Mesendoderm (in vitro differentiated cells): ENCODE data around the gene C12orf57.

Experiments
- DNase-seq: peaks from one replicate; pipeline ENCODE4 v3.0.0; 2013
- H2AK5ac ChIP-seq: 2 replicates; pipeline ENCODE4 v1.6.1; 2013; ENCODE audit warnings: low read length, inconsistent platforms
- H2BK120ac ChIP-seq: 2 replicates; pipeline ENCODE4 v1.6.1; 2013; ENCODE audit warnings: low read depth, mild to moderate bottlenecking, low read length, moderate library complexity, mixed read lengths
- H2BK15ac ChIP-seq: replicated peaks from 2 replicates; pipeline ENCODE4 v1.6.1; 2013; ENCODE audit warnings: low read depth, mild to moderate bottlenecking, moderate library complexity
- H2BK5ac ChIP-seq: 2 replicates; pipeline ENCODE4 v1.6.1; 2013; ENCODE audit warnings: low read length, inconsistent platforms
- H3K18ac ChIP-seq: 2 replicates; pipeline ENCODE4 v1.6.1; 2013; ENCODE audit warnings: mild to moderate bottlenecking, low read length, mixed read lengths
- H3K23ac ChIP-seq: one replicate; pipeline ENCODE4 v1.6.1; 2013; ENCODE audit warnings: low read length
- H3K27ac ChIP-seq: 2 replicates; pipeline ENCODE4 v1.5.1; 2013; ENCODE audit warnings: low read depth, mild to moderate bottlenecking, inconsistent platforms, low read length, moderate library complexity
- H3K27me3 ChIP-seq: 2 replicates; pipeline ENCODE4 v1.6.1; 2013; ENCODE audit warnings: low read length, control low read depth, mild to moderate bottlenecking, inconsistent platforms; ENCODE audit not compliant: insufficient read depth, poor library complexity
- H3K36me3 ChIP-seq: 2 replicates; pipeline ENCODE4 v1.6.1; 2013; ENCODE audit warnings: low read length, inconsistent platforms; ENCODE audit not compliant: control insufficient read depth, insufficient read depth
- H3K4ac ChIP-seq: one replicate; pipeline ENCODE4 v1.6.1; 2013; ENCODE audit warnings: low read depth, mild to moderate bottlenecking, low read length, moderate library complexity
- H3K4me1 ChIP-seq: 2 replicates; pipeline ENCODE4 v1.6.1; 2013; ENCODE audit warnings: low read depth, low read length, inconsistent platforms; ENCODE audit not compliant: control insufficient read depth
- H3K4me2 ChIP-seq: 2 replicates; pipeline ENCODE4 v1.6.1; 2013; ENCODE audit warnings: low read length
- H3K4me3 ChIP-seq: 2 replicates; pipeline ENCODE4 v1.5.1; 2013; ENCODE audit warnings: mild to moderate bottlenecking, low read length
- H3K56ac ChIP-seq: one replicate; pipeline ENCODE4 v1.6.1; 2013; ENCODE audit warnings: low read length
- H3K79me1 ChIP-seq: 2 replicates; pipeline ENCODE4 v1.6.1; 2013; ENCODE audit warnings: low read length, inconsistent platforms
- H3K79me2 ChIP-seq: 2 replicates; pipeline ENCODE4 v1.6.1; 2013; ENCODE audit warnings: mild to moderate bottlenecking, low read length; ENCODE audit not compliant: control insufficient read depth, insufficient read depth
- H3K9ac ChIP-seq: 2 replicates; pipeline ENCODE4 v1.6.1; 2013; ENCODE audit warnings: low read length, inconsistent platforms
- H4K5ac ChIP-seq: one replicate; pipeline ENCODE4 v1.6.1; 2013; ENCODE audit warnings: low read length
- H4K8ac ChIP-seq: one replicate; pipeline ENCODE4 v1.6.1; 2013; ENCODE audit warnings: low read depth, mild to moderate bottlenecking, control low read depth, low read length, moderate library complexity
- WGBS: extraction: QIAGEN DNeasy Blood & Tissue Kit; methylation state at CpG from one replicate; pipeline ENCODE4 v1.1.7; 2013; ENCODE audit warnings: low lambda C conversion rate, missing lambda C conversion rate; ENCODE audit not compliant: insufficient coverage; ENCODE audit errors: extremely low coverage; 5-methylcytosine and 5-hydroxymethylcytosine counted together

C12orf57 gene

DNA sequence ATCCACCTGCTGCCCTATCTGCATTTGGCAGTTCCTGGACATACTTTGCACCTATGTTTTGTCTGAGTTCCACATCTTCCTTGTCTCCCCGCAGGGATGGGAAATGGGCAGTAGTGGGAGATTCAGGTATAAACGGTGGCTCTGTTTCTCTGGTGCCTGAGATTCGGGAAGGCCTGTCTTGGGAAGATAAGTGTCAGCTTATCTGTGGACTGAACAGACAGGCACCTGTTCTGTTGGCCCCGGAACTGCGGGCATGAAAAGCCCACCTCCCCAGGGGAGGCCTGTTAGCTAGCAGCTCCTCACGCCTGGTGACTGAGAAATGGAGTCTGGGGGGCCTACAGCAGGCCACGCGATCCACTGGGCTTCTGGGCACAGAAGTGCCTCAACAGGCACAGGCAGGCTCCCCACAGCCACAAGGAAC, 20.8 kb downstream of the C12orf57 start:
- Histone ChIP-seq H3K56ac (peak overlapping the region; percentile 97), H3K4me1 (peaks cover 12% of the 10 kb centered on the region), H3K9ac (peak overlapping the region; percentile 97), H3K18ac (no peak overlapping the region), H2AK5ac (peak overlapping the region; percentile 69), H4K8ac (no peak overlapping the region), H2BK5ac (no peak overlapping the region), H3K79me2 (peaks cover 32% of the 10 kb centered on the region), H3K23ac (no peak overlapping the region), H3K36me3 (peaks cover 16% of the 10 kb centered on the region), H3K79me1 (peaks cover 18% of the 10 kb centered on the region), H2BK120ac (no peak overlapping the region), H3K27me3 (no peaks in the 10 kb centered on the region), H3K4me2 (peak overlapping the region; percentile 57), H3K4ac (no peak overlapping the region), H2BK15ac (no peak overlapping the region), H3K4me3 (no peak overlapping the region), H4K5ac (peak overlapping the region; percentile 1), H3K27ac (peak overlapping the region; percentile 45)
- DNase-seq: no peak
- no CpG with 5 or more reads among the region's 8 CpGs for WGBS

DNA sequence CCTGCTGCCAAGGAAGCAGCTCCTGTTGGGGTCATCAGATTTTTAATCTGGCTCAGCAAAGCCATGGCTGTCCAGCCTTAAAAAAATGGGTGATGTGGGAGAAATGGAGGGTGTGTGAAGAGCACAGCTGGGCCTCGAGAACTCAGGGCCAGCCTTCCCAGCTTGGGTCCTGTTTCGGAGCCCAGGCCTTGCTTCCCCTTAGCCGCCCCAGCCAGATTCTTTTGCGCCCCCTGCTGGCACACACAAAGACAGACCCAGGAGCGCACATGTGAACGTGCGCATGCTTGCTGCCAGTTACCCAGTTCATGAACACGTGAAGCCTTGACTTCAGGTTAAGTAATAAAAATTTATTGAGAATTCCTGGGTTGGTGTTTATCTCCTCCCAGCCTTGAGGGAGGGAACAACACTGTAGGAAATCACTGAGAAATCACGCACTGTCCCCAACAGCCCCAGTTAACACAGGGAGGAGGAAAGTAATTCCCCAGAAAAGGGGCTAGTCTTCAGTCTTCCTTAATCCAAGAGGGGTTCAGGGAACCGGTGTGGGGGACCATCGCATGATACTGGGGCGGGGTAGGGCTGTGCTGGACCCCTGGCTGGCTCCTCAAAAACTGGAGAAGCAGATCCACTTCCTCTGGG, 21.3 kb downstream of the C12orf57 start:
- Histone ChIP-seq H3K79me2 (peaks cover 37% of the 10 kb centered on the region), H2AK5ac (peak overlapping the region; percentile 40), H3K23ac (no peak overlapping the region), H3K4me3 (no peak overlapping the region), H3K56ac (peak overlapping the region; percentile 97), H3K18ac (no peak overlapping the region), H2BK120ac (no peak overlapping the region), H3K4me1 (peaks cover 12% of the 10 kb centered on the region), H2BK15ac (no peak overlapping the region), H3K27ac (peak overlapping the region; percentile 45), H3K9ac (peak overlapping the region; percentile 97), H3K27me3 (no peaks in the 10 kb centered on the region), H3K4ac (no peak overlapping the region), H4K5ac (peak overlapping the region; percentile 73), H3K79me1 (peaks cover 18% of the 10 kb centered on the region), H3K4me2 (peak overlapping the region; percentile 57), H4K8ac (no peak overlapping the region), H2BK5ac (no peak overlapping the region), H3K36me3 (peaks cover 16% of the 10 kb centered on the region)
- peak; percentile 94 for DNase-seq
- WGBS: no CpG with 5 or more reads among the region's 12 CpGs

DNA sequence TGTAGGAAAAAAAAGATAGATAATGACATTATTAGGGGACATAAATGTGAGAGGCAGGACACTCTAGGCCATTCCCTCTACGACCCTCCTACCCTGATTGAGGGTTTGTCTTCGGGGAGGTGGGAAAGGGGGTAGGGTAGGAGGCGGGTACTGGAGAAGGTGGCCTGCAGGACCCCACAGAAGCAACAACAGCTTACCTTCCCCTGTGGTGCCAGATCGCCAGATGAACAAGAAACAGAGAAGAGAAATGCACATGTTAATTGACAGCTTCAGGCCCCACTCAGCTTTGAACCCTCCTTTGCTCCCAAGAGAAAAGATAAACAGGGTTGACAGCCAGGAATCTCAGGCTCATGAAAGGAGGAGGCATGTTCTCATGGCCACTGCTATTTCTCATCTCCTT, 21.9 kb downstream of the C12orf57 start:
- H2BK5ac ChIP-seq: no peak overlapping the region
- no CpG with 5 or more reads among the region's 4 CpGs for WGBS
- H3K23ac ChIP-seq: no peak overlapping the region
- no peak for DNase-seq
- no peak overlapping the region for H3K18ac ChIP-seq
- no peak overlapping the region for H3K56ac ChIP-seq
- H3K4ac ChIP-seq: no peak overlapping the region
- H4K5ac ChIP-seq: no peak overlapping the region
- H3K79me1 ChIP-seq: peaks cover 18% of the 10 kb centered on the region
- H3K27ac ChIP-seq: no peak overlapping the region
- H3K79me2 ChIP-seq: peaks cover 38% of the 10 kb centered on the region
- H3K4me3 ChIP-seq: no peak overlapping the region
- no peak overlapping the region for H4K8ac ChIP-seq
- no peak overlapping the region for H2AK5ac ChIP-seq
- H3K4me2 ChIP-seq: no peak overlapping the region
- no peaks in the 10 kb centered on the region for H3K27me3 ChIP-seq
- peaks cover 12% of the 10 kb centered on the region for H3K4me1 ChIP-seq
- H3K36me3 ChIP-seq: peaks cover 16% of the 10 kb centered on the region
- H2BK120ac ChIP-seq: no peak overlapping the region
- no peak overlapping the region for H2BK15ac ChIP-seq
- peak overlapping the region; percentile 50 for H3K9ac ChIP-seq

DNA sequence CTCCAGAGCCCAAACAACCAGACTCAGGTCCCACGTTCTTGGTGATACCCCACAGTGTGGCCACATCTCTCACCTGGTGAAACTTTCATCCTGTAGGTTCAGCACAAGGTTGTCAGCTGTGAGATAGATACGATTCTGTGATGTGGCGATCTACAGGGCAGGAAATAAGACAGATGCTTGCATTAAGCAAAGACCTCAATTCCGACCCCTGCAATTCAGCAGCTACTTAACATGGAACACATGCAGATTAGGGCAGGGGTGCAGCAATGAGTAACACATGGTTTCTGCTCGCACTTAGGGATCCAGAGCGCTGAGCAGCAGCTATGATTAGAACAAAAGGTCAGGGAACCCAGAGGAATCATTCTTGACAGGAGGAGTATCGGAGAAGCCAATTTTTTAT, 22.5 kb downstream of the C12orf57 start:
- no peak overlapping the region for H3K18ac ChIP-seq
- H3K27ac ChIP-seq: no peak overlapping the region
- peaks cover 16% of the 10 kb centered on the region for H3K36me3 ChIP-seq
- no peak overlapping the region for H4K5ac ChIP-seq
- no peak overlapping the region for H4K8ac ChIP-seq
- H3K4me3 ChIP-seq: no peak overlapping the region
- peaks cover 10% of the 10 kb centered on the region for H3K4me1 ChIP-seq
- H3K4ac ChIP-seq: no peak overlapping the region
- no CpG with 5 or more reads among the region's 7 CpGs for WGBS
- no peak overlapping the region for H2BK15ac ChIP-seq
- no peak for DNase-seq
- H3K56ac ChIP-seq: no peak overlapping the region
- H2BK120ac ChIP-seq: no peak overlapping the region
- H3K79me1 ChIP-seq: peaks cover 20% of the 10 kb centered on the region
- peak overlapping the region; percentile 8 for H3K9ac ChIP-seq
- H3K79me2 ChIP-seq: peaks cover 44% of the 10 kb centered on the region
- no peaks in the 10 kb centered on the region for H3K27me3 ChIP-seq
- no peak overlapping the region for H2AK5ac ChIP-seq
- no peak overlapping the region for H3K4me2 ChIP-seq
- no peak overlapping the region for H2BK5ac ChIP-seq
- no peak overlapping the region for H3K23ac ChIP-seq

DNA sequence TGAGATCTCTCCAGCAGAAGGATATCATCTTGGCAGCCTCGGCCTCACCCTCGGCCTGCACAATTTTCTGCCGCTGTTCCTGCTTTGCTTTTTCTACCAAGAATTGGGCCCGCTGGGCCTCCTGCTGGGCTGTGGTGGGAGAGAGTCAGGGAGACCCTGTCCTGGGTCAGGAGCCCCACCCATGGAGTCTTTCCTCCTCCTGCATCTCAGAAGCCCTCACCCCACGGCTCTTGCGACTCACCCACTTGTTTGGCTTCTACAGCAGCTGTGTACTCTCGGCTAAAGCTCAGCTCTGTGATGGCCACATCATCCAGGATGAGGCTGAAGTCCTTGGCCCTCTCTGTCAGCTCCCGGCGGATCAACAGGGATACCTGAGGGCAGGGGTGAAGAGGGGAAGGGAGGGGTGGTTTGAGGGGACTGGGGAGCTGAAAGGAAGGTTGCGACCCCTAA, 23.9 kb downstream of the C12orf57 start:
- peaks cover 24% of the 10 kb centered on the region for H3K79me1 ChIP-seq
- no peak overlapping the region for H4K5ac ChIP-seq
- H3K36me3 ChIP-seq: peaks cover 16% of the 10 kb centered on the region
- H2AK5ac ChIP-seq: no peak overlapping the region
- H3K4me1 ChIP-seq: peaks cover 3% of the 10 kb centered on the region
- no peak overlapping the region for H2BK120ac ChIP-seq
- no peak overlapping the region for H3K56ac ChIP-seq
- H3K4me2 ChIP-seq: no peak overlapping the region
- H3K27ac ChIP-seq: no peak overlapping the region
- WGBS: no CpG with 5 or more reads among the region's 10 CpGs
- no peak overlapping the region for H2BK5ac ChIP-seq
- no peak overlapping the region for H4K8ac ChIP-seq
- H3K18ac ChIP-seq: no peak overlapping the region
- H3K27me3 ChIP-seq: no peaks in the 10 kb centered on the region
- no peak overlapping the region for H3K4ac ChIP-seq
- DNase-seq: no peak
- no peak overlapping the region for H3K23ac ChIP-seq
- peaks cover 51% of the 10 kb centered on the region for H3K79me2 ChIP-seq
- H3K4me3 ChIP-seq: no peak overlapping the region
- peak overlapping the region; percentile 4 for H3K9ac ChIP-seq
- H2BK15ac ChIP-seq: no peak overlapping the region

DNA sequence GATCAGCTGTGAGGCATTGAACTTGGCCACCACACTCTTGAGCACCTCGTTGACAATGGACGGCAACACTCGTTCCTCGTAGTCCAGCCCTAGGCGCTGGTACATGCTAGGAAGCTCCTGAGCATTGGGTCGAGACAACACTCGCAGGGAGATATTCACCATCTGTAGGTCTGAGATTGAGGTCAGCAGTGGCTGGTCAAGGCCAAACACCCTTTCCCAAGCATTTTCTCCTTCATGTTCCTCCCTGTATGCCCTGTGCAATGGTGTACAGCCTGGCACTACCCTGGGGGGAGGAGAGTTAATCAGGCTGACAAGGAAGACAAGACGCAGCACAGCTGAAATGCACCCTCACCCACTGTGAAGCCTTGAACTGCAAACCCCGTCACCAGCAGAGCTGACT, 24.6 kb downstream of the C12orf57 start:
- H2BK15ac ChIP-seq: no peak overlapping the region
- no peak overlapping the region for H4K8ac ChIP-seq
- H3K4me2 ChIP-seq: no peak overlapping the region
- no peak for DNase-seq
- H3K79me2 ChIP-seq: peaks cover 46% of the 10 kb centered on the region
- no peak overlapping the region for H3K4ac ChIP-seq
- H3K18ac ChIP-seq: no peak overlapping the region
- no peak overlapping the region for H2AK5ac ChIP-seq
- no peak overlapping the region for H3K4me3 ChIP-seq
- WGBS: no CpG with 5 or more reads among the region's 9 CpGs
- H3K79me1 ChIP-seq: peaks cover 24% of the 10 kb centered on the region
- no peak overlapping the region for H2BK120ac ChIP-seq
- H2BK5ac ChIP-seq: no peak overlapping the region
- peaks cover 2% of the 10 kb centered on the region for H3K4me1 ChIP-seq
- H4K5ac ChIP-seq: no peak overlapping the region
- H3K56ac ChIP-seq: peak overlapping the region; percentile 4
- peaks cover 16% of the 10 kb centered on the region for H3K36me3 ChIP-seq
- H3K27ac ChIP-seq: no peak overlapping the region
- no peaks in the 10 kb centered on the region for H3K27me3 ChIP-seq
- peak overlapping the region; percentile 30 for H3K9ac ChIP-seq
- H3K23ac ChIP-seq: no peak overlapping the region
